HG02623 (cell line): ENCODE measurements around the gene TUBA3E.
A peak's percentile ranks its signal among the peaks of the same experiment; 100 is the strongest.
"Not testable (repeated sequence)": the region's sequence is repeated elsewhere in the genome, so short reads cannot be mapped to it uniquely, and the experiment has no call there.

Experiments used
- ATAC-seq: cut with Tn5 transposase; IDR thresholded peaks from one replicate; pipeline ENCODE4 v1.9.1; 2021; ENCODE audit warnings: moderate library complexity; ENCODE audit not compliant: unreplicated experiment

TUBA3E gene

DNA sequence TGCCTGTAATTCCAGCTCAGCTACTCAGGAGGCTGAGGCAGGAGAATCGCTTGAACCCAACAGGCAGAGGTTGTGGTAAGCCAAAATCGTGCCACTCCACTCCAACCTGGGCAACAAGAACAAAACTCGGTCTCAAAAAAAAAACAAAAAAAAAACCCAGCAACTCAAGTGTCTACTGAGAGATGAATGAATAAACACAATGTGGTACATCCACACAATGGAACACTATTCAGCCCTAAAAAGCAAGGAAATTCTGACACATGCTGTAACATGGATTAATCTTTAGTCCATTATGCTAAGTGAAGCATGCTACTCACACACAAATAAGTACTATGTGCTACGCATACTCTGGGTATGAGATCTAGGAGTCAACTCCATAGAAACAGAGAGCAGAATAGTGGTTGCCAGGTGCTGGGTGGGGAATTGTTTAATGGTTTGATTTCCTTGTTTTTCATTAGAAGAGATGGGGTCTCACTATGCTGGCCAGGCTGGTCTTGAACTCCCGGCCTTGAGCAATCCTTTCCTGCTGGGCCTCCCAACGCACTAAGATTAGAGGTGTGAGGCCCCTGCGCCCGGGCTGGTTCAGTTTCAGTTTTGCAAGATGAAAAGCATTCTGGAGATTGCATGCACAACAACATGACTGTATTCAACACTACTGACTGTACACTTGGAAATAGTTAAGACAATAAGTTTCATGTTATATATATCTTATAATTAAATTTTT, 32.8 kb downstream of the TUBA3E start:
- no peak for ATAC-seq

DNA sequence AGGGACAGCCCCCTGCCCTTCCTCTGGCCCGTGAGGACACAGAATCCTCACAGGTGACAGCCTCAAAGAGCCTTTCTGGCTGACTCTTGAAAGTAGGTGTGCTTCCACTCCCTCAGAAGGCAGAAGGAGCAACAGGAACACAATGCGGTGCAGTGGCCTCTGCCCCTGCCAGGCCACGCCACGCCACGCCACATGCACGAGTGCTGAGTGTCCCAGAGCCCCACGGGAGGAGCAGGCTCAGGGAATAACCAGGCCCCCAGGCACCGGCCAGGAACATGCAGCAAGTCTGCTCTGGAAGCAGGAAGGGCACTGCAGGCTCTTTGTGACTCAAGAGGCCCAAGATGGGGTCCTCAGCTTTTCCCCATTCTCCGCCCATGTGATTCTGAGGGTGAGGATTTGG, 35.3 kb downstream of the TUBA3E start:
- ATAC-seq = no peak

DNA sequence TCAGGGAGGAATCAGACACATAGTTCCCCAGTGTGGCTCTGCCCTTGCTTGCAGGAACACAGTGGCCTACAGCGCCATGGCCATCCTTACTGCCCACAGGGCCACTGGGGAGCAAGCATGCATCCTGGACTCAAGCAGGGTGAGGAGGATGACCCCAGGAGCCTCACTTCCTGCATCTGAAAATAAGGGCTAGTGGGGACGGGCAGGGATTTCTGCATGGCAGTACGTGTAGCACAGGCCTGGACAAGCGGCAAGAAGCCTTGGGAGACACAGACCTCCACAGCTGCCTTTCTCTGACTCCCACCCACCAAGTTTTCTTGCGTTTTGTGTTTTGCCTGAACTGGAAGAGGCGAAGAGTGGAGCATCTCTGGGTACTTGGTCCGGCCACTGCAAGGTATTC, 35.8 kb downstream of the TUBA3E start:
- ATAC-seq = not testable (repeated sequence)

DNA sequence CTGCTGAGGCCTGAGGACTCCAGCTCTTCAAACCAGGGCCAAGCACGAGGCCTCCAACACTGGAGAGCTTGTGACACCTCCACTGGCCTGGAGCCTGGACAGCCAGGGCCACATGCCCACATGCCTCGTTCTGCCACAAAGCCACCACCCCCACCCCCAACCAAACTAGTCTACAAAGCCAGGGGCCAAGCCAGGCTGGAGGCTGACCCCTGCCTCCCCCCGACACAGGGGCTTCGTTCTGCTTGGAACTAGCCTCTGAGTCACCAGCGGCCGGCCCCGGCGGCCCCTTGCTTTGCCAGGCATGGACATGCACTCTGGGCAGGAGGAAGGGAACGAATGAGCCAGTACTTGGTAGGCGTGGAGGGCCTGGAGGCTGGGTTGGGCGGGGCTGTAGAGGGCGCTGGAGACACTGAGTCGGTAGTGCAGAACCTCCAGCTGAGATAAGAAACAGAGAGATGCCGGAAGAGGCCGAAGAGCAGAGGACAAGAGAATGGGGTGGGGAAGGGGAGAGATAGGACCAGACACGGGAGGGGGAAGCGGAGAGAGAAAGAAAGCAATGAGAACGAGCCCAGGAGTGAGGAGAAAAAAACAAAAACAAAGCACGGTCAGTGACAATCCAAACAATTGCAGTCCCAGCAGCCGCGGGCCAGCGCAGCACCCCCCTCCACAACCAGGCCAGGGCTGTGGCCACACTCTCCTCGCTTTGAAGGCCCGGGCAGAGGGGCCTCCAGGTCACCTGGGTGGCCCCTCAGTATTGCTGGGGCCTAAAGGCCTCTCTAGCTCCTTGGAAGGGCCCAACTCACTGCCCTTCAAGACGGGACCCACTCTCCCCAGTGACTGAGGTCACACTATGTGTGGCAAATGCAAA, 37.2 kb downstream of the TUBA3E start:
- not testable (repeated sequence) for ATAC-seq

DNA sequence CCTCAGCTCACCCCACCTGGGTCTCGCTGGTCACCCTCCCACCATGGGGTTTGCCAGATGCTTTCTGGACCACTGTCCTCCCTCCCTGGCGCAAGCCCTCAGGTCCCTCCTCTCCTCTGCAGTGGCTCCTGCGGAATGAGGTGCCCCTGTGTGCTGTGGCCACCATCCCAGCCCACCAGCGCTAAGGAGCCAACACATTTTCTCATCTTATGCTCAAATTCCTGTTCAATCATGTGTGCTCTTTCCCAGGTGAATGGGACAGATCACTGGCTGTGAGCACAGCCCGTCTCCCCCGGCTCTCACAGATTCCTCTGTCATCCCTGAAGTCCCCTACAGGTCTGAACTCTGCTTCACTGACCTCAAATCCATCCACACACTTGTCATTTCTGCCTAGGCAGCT, 38.1 kb downstream of the TUBA3E start:
- ATAC-seq = no peak

DNA sequence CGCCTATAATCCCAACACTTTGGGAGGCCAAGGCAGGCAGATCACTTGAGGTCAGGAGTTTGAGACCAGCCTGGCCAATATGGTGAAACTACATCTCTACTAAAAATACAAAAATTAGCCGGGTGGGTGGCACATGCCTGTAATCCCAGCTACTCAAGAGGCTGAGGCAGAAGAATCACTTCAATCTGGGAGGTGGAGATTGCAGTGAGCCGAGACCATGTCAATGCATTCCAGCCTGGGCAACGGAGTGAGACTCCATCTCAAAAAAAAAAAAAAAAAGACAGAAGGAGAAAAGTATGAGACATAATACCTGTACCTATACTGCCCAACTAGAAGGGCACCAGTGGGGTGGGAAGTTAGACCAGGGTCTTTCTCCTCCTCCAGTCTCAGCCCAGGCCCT, 38.9 kb downstream of the TUBA3E start:
- ATAC-seq = not testable (repeated sequence)

DNA sequence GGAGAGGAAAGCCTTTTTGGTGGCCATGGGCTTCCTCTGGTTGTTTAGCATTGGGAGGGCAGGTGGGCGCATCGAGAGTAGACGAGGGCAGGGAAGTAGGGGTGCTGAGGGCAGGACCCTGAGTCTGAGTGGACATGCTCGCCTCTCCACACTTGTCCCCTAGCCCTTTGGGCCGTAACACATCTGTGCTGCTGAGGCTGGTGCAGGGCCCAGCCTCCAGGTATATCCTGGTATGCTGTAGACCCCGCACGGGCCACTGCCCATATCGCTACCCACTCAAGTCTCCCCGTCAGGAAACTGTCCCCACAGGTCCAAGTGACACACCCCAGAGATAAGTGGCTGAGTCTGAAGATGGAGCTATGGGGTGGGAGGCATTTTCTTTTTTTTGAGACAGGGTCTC, 39.6 kb downstream of the TUBA3E start:
- no peak for ATAC-seq

DNA sequence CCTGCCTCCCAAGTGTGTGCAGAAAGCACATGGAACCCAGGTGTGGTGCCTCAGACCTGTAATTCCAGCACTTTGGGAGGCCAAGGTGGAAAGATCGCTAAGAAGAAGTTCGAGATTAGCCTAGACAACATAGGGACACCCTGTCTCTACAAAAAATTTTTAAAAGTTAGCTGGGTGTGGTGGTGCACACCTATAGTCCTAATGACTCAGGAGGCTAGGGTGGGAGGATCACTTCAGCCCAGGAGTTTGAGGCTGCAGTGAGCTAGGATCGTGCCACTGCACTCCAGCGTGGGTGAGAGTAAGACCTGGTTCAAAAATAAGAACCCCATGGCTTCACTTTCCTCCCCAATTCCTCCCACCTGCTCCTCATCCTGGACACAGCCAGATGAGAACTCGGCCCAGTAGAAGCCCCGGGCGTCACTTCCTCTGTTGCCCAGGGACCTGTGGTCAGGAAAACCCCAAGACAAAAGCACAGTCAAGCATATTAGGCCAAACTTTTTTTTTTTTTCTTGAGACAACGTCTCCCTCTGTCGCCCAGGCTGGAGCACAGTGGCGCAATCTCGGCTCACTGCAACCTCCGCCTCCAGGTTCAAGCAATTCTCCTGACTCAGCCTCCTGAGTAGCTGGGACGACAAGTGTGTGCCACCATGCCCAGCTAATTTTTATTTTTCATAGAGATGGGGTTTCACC, 40.3 kb downstream of the TUBA3E start:
- peak; percentile 79 for ATAC-seq

DNA sequence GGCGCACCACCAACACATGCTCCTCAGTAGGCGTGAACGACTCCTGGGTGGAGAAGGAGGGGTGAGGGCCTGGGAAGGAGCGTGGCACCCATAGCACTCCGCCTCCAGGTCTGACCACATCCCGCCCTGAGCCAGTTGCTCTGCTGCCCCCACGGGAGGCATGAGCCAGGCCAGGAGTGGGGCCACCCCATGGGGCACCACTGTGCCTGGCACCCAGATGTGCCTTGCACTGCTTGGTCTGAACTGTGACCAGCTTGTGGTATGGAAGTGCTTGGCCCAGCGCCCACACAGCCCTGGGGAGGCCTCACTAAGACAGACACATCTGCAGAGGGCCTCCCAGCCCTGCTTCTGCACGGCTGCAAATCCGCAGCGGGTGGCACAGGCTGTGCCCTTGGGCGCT, 40.9 kb downstream of the TUBA3E start:
- ATAC-seq = peak; percentile 31

DNA sequence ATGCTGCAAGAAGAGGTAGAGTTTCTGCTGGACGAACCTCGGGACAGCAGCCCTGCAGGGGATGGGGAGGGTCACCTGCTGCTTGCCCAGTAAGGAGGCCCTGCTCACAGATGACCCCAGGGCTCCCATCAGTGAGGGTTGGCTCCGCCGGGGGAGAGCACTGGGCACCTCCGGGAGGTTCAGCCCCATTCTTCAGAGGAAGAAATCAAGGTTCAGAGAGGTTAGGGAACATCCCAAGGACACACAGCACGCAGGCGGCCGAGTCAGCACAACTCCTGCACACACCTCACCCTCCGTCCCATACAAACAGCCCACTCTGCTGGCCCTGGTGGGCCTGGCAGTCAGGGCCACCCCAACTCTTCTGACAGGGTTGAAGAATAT, 41.6 kb downstream of the TUBA3E start:
- no peak for ATAC-seq

DNA sequence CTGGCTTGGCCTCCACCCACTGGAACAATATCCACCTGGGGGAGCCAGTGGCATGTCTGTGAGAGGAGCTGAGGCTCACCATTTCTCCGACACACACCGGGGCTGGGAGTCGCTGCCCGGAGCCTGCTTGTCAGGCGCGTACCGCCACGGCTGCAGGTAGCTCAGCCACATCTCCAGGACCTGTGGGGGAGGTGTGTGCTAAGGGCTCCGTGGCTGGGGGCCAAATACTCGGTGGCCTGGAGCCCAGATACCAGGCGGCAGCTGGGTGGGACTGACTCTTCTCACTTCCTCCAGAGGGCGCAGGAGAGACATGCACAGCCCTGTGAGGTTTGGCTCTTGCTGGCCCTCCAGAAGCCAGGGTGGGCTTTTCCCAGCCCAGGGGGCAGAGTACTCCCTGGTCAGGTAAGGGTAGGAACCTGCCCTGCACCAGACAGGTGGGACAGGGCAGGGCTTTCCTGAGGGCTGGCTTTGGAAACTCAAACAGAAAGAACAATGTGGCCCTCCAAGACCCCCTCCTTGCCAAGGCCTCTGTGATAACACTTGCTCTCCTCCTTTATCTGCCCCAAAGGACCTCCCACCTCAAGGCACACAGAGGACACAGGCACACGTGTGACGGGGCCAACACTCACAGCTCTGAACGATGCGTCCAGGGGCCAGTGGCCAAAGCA, 42.1 kb downstream of the TUBA3E start:
- not testable (repeated sequence) for ATAC-seq

DNA sequence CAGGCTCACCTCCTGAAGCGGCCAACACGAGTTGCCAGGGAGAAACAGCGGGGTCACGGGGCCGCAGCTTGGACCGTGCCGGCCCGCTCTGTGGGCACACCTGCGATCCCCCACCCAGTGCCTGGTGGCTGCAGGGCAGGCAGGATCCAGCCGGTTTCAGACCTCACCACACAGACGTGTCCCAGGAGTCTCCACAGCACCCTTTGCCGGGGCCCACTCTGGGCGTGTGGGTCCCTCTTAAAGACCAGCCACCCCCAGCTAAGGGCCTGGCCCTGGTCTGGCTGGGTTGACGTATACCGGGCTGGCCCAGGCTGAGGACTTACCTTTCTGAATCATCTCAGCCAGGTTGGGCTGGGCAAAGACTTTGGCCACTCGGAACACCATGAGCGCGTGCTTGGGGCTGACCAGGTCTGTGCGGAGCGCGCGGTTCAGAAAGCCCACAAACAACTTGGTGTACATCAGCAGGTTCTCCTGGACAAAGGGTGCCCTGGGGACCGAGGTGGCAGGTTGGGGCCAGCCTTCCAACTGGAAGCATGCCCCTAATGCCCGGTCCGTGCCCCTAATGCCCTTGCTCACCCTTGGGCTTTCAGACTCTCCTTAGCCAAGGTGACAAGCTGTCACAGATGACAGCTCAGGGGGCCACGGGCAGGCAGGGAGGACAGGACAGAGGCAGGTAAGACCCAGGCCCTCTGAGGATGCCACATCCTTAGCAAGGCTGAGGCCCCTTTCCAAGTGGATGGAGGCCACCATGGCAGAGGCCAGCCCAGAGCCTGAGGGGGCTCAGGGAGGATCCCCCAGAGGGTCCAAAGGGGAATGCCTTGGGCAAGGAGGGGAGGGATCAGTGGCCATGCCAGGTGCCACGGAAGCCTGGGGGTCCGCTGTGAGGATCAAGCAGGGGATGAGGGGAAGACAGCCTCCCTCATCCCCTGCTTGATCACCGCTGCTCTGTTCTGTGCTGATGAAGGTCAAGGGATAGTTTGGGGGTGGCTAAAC, 43.2 kb downstream of the TUBA3E start:
- ATAC-seq = no peak

DNA sequence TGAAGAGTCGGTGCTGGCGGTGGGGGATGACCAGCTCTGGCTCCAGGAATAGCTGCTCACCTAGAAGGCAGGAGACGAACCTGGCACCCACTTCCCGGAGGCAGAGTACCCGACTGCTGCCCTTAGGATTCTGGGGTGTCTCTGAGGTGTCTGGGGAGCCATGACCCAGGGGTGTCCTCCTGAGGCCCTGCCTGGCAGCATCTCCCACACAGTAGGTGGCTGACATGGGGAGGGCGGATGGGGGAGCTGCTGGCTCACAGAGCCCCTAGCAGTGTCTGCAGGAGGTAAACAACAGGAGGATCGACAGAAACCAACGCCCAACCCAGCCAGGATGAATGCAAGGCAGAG, 43.8 kb downstream of the TUBA3E start:
- not testable (repeated sequence) for ATAC-seq

DNA sequence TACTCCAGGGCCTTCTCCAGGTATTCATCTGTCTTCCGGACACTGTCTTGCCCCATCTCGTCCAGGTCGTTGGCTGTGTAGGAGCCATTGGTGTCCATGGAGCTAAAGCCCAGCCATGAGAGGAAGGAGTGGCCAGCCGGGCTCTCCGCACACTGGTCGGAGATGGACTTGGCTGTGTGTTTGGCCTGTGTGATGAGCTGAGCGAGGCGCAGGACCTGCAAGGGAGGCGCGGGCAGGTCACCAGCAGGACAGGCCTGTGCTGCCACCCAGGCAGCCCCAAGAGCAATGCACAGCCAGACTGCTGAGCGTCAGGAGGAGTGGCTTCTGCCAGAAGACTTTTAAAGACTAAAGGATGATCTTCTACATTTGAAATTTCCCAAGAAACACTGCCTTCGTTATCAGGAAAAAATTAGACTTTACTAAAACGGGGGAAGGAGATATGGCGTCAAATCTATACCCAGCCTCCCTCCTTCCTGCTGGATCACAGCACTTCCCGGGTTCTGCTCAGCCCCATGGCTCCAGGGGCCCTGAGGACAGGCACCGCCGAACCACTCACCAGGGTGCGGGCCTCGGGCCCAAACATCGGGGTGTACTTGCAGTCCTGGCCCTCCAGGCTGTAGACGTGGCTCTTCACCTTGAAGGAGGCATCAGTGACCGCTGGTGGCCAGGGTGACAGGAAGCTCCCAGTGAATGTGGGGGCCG, 44.4 kb downstream of the TUBA3E start:
- ATAC-seq = not testable (repeated sequence)

DNA sequence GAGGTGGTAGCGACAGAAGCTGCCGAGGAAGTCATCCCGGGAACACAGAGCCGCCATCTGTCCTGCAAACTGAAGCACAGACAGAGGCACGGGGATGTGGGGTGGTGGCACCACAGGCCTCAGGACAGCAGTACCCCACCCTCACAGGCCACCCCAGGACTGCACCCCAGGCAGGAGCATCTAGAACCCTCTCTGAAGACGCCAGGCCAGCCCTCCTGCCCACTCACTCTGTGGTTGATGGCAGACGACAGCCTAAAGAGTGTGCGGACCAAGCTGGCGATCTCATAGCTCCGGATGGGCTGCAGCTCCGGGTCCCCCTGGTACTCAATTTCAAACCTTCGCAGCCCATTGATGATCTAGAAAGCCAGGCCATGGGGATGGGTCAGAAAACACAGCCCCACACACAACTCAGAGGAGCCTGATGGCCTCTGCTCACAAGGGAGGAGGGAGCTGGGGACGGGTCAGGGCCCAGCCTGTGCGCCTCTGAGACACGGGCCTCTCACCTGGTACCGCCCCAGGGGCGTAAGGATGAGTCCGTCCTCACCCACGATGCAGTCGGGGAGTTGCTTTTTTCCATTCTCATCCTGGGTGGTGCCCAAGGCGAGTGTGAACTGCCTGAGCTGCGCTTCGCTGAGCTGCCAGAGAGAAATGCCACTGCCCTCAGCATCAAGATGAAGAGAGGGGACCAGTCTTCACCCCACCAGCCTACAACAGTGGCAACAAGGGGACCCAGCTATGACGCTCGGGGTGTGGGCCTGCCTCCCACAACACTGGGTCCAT, 45.2 kb downstream of the TUBA3E start:
- no peak for ATAC-seq

DNA sequence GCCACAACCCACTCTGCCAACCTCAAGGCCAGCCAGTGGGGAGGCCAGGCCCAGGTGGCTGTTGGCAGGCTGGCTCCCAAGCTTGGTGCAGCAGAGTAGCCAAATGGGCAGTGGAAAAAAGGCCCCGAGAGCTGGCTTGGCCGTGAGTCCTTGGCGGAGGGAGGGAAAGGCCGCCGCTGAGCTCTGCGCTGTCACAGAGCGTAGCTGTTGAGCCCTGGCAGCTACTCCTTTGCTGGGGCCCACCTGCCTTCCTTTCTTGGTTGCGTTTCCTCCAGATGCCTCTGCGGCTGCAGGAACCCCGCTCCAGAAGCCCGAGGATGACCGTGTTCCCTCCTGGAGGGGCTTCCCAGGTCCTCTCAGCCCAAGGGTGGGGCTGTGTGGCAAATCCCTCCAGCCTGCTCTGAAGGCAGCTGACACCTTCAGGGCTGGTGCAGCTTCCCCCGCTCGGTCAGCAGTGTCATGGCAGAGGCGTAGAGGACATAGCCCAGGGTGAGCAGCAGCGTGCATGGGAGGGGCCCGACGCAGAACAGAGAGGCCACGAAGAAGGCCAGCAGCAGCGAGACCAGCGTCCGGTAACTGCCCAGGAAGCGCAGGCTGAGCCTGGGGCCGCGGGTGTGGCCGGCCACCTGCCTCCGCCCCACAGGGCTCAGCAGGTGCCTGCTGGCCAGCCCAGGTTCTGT, 46.0 kb downstream of the TUBA3E start:
- ATAC-seq = not testable (repeated sequence)

DNA sequence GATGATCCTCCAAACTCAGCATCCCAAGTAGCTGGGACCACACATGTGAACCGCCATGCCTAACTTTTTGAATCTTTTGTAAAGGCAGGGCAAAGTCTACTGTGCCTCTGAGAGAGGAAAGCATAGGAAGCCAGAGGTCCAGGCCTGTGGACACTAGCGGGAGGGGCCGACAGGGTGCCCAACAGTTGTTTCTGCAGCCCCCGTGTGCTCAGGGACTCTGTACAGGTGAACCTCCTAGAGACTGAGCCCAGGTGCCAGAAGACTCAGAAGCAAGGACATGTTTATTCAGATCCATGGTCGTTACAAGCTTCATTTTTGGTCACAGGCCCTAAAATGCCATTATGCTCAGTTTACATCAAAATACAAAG, 47.1 kb downstream of the TUBA3E start:
- not testable (repeated sequence) for ATAC-seq
